WI38 (cell line): Measurements from ENCODE around the gene XCL2.
"Not testable (repeated sequence)": the region's sequence is repeated elsewhere in the genome, so short reads cannot be mapped to it uniquely, and the experiment has no call there.

ENCODE experiments used
- H3K4me3 ChIP-seq: 2 replicates; pipeline ENCODE4 v1.5.1; 2011; ENCODE audit warnings: low read depth, mild to moderate bottlenecking, control low read depth, low read length
- TF ChIP-seq, protein P1 (sequence below): IDR thresholded peaks from 2 replicates; pipeline ENCODE4 v1.5.1; 2012; ENCODE audit warnings: low read depth, mild to moderate bottlenecking, control low read depth, low read length

The XCL2 gene, protein sequence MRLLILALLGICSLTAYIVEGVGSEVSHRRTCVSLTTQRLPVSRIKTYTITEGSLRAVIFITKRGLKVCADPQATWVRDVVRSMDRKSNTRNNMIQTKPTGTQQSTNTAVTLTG

DNA sequence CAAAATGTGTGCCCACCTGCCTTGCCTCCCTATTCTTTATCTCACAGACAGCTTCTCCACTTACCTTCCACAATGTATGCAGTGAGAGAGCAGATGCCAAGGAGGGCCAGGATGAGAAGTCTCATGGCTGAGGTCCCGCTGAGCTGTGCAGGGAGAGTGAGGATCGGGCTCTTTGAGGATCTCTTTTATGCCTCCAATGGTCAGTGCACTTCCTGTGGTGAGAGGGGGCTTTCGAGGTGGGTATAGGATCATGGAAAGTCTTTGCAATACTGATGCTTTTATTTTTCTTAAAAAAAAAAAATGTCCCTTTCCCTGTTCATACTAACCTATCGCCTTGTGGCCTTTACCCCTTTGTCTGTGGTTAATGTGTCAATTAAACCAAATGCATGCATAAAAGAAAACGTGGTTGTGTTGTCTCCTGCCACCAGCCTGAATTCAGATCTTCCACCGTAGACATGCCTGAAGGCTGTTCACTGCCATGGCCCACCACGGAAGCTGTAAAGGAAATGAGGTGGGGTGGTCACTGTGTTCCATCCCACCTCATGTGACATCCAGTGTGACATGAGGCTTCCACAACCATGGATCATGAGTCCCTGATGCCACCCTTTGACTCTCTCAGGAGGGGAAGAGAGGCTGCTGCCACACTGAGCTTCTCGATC is at the start of gene XCL2:
Gene XCL2, minus strand, starts transcription at position 158 of the 659 bp plus-strand sequence. Its CDS starts 33 bp downstream, at position 125.
- H3K4me3 ChIP-seq = not testable (repeated sequence)

DNA sequence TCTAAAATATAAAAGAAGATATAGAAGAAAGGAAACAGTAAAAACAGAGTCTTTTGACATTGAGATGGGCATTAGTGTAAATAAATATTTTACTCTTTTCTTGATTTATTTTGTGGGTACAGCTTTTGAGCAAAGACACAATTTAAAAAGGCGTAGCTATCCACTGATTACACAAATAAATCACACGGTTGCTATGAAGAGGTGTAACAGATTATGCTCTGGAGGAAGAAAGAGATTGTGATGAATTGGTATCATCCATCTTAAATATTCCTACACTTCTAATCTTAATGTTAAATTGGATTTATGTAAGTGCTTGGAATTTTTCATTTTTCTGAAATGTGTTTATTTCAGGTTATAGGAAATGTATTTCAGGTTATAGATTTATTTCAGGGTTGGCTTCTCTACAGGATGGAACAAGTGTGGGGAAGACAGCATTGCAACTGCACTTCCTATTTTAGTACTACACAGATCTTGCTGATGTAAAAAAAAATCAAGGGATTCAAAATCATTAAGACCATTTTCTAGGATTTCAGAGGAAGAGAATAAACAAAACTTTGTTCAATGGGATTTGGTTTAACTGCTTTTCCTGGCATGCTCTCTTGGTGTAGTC is 47.9 kb upstream of the XCL2 start:
- H3K4me3 ChIP-seq = no peak overlapping the region
- TF ChIP-seq, protein P1, sequence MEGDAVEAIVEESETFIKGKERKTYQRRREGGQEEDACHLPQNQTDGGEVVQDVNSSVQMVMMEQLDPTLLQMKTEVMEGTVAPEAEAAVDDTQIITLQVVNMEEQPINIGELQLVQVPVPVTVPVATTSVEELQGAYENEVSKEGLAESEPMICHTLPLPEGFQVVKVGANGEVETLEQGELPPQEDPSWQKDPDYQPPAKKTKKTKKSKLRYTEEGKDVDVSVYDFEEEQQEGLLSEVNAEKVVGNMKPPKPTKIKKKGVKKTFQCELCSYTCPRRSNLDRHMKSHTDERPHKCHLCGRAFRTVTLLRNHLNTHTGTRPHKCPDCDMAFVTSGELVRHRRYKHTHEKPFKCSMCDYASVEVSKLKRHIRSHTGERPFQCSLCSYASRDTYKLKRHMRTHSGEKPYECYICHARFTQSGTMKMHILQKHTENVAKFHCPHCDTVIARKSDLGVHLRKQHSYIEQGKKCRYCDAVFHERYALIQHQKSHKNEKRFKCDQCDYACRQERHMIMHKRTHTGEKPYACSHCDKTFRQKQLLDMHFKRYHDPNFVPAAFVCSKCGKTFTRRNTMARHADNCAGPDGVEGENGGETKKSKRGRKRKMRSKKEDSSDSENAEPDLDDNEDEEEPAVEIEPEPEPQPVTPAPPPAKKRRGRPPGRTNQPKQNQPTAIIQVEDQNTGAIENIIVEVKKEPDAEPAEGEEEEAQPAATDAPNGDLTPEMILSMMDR = no peak

DNA sequence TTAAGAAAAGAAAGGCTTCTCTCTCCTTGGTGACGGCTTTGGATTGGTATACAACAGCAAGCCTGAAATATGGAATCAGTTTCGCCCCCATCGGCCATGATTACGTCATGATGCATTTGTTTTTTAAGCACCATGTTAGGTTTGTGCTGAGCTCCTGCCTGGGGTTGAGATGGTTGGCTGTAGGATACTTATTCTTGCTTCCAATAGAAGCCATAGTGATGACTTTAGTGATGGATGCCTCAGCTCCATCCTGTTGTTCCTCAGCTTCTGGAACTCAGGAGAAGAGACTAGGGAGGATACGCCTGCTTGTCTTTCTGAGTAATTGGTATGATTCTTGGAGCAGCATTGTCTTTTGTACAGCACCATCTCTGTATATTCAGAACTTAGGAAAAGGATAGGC is 47.3 kb upstream of the XCL2 start:
- TF ChIP-seq, protein P1 = no peak

DNA sequence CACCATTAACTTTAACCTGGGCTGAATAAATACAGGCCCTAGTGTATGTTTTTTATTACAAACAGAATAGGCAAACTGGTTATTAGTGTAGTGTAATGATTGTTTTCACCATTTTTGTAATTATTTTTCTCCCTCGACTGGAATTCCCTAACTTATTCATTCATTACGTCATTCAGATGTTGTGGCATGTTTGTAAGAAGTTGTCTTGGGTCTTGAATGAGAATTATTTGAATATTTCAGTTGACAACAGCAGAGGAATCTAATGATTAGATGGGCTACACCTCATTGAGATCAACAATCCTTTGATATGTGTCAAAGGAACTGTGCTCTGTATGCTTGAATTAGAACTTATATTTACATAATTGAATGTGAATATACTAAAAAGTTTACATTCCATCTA is 45.4 kb upstream of the XCL2 start:
- H3K4me3 ChIP-seq = no peak overlapping the region

More for the DNA sequence above, 47.3 kb upstream of the XCL2 start:
- H3K4me3 ChIP-seq = no peak overlapping the region

DNA sequence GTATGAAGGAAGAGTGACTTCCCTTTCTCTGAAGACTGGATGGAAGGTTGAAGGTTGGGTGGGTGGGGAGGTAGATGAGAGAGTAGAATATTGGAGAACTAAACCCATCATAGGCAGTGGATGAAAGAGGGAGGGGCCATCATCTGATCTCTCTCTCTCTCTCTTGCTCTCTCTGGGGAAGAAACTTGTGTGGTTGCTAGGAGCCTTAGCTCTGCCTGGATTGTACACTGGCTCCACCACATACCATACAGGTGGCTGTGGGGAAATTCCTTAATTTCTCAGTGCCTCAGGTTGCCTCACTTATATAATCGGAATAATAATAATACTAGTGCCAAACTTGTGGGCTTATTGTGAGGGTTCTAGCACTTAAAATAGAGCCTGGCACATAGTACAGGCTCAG is 42.1 kb upstream of the XCL2 start:
- TF ChIP-seq, protein P1 = no peak
- no peak overlapping the region for H3K4me3 ChIP-seq

More for the DNA sequence above, 45.4 kb upstream of the XCL2 start:
- TF ChIP-seq, protein P1 = no peak

DNA sequence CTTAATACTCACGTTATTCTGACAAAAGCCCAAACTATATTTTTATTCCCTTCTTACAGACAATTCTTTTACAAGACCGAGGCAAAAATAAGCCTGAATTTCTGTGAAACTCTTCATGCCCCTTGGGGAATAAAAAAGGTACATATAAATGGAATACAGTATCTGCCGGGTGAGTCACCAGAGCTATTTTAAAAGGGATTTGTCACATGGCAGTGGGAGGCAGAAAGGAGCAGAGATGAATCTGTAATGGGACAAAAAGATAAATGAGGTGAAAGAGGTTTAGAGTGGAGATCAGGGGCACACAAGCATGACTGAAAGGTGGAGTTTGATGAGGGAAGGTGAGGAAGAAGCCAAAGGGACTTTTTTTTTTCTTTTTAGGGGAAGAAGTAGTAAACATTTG is 41.4 kb upstream of the XCL2 start:
- TF ChIP-seq, protein P1 = no peak
- no peak overlapping the region for H3K4me3 ChIP-seq

DNA sequence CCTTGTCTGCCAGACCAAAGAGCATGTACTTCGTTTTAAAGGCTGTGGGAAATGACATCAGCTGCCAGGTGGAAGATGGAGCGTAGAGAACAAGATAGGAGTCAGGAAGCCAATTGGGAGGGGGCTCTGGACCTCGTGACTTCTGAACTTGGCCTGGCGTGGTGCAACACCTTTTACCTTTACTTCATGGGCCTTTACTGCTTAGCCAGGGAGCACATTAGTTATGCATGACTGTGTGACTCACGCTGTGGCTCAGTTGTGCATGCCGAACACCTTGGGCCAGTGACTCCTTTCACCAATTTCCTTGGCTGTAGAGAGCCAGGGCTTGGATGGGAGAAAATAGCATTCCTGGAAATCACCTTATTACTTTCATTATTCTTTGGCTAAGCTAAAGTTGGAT is 39.8 kb upstream of the XCL2 start:
- TF ChIP-seq, protein P1 = no peak
- no peak overlapping the region for H3K4me3 ChIP-seq
